Fibroblast of mammary gland (primary cell): Measurements from ENCODE around the gene GDPD5.
A peak's percentile ranks its signal among the peaks of the same experiment; 100 is the strongest.

Experiments used
- DNase-seq: peaks from one replicate; pipeline ENCODE4 v3.0.0-alpha.2; 2010; ENCODE audit warnings: low read depth
- H3K4me3 ChIP-seq: 2 replicates; pipeline ENCODE4 v1.5.1; 2011; ENCODE audit warnings: low read depth, mild to moderate bottlenecking, low read length, moderate library complexity; ENCODE audit not compliant: control insufficient read depth
- CTCF ChIP-seq: conservative IDR thresholded peaks from 2 replicates; pipeline ENCODE4 v1.5.1; 2011; ENCODE audit warnings: low read depth, low read length, inconsistent platforms; ENCODE audit not compliant: control insufficient read depth, insufficient read depth

Gene GDPD5

DNA sequence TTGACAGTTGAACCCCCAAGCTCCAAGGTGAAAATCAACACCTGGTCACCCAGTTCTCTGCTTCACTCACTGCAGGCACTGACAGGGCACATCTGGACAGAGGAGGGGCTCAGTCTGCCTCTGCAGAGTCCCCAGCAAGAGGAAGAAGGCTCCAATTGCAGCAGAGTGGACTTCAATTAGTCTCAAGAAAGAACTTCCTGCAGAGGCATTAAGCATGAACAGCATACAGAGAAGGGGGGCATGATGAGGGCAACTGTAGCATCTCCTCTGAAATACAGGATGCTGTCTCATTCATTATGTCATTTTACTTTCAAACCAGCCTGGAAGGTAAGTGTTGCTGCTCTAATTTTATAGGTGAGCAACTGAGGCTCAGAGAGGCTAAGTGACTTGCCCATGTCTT, 11.1 kb downstream of the GDPD5 start:
- DNase-seq: no peak
- no peak for TF ChIP-seq CTCF
- no peak overlapping the region for H3K4me3 ChIP-seq

GRCh38 chr11:75513250-75513649, 12.5 kb downstream of the GDPD5 start:
- TF ChIP-seq CTCF: no peak
- DNase-seq: peak; percentile 50
- no peak overlapping the region for H3K4me3 ChIP-seq

DNA sequence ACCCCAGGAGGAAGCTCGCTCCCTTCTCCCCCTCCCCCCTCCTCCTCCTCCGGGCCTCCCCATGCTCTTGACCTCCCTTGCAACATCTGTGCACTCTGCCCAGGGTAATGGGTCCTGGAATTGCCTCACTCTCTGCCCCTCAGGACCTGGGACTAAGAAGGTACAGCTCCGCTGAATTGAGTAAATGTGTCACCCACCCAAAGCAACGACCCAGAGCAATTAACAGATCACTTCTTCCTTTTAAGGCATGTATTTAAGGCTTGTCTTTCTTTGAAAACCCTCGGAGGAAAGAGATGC, 15.1 kb downstream of the GDPD5 start:
- no peak for TF ChIP-seq CTCF
- no peak for DNase-seq
- no peak overlapping the region for H3K4me3 ChIP-seq

DNA sequence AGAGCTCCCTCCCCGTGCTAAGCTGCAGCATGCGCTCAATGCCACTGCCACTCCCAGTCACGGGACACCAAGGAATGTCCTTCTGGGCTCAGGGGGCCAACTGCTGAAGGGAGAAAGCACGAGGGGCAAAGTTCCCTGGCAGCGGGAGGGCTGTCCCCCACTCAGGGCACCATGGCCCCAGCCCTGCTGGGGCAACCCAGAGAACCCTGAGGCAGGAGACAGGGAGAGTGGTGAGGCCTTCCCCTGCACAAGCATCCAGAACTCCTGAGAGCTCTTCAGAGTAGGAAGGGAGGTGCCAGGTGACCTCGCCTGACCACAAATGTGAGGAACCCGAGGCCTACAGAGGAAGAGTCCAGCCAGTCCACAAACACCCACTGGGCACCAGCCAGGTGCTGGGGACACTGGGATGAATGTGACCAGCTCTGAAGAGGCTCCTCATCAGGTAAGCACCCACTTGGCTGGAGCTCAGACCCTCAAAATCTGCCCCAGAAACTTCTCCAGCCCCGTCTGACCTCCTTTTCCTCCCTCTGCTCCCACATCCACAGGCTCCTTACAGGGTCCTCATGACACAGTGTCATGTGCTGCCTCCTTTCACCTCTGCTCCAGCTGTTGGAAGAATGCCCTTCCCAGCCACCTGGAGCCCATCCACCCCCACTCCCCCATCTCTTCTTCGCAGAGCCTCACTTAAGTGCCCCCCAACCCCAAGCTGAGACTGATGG, 15.6 kb downstream of the GDPD5 start:
- TF ChIP-seq CTCF: no peak
- H3K4me3 ChIP-seq: no peak overlapping the region
- no peak for DNase-seq

DNA sequence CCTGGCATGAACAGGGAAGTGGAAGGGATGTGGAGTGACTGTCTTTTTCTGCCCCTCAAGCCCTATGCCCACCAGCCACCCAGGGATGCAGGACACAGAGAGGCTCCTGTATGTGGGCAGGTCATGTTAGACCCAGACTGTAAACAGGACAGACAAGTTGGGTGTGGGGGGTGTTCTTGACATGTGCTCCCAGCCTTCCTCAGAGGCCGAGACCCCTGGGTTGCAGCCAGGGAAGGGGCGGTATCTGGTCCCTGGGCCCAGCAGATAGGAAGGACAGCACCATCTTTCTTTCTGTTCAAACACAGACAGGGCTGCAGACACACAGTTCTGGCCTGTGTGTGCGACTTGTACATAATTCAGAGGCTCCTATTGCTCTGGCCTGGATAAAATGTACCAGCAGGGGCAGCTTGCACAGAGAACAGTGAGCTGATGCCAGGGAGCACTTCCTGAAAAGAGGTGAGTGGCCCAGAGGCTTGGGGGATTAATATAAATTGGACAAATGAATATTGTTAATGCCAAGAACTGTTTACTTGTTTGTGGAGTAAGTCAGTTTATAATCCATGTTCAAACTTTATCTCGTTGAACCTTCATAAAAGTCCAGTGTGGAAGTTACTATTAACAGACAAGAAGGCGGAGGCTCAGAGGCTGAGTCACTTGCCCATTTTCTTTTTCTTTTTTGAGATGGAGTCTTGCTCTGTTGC, 16.6 kb downstream of the GDPD5 start:
- TF ChIP-seq CTCF: no peak
- H3K4me3 ChIP-seq: no peak overlapping the region
- DNase-seq: no peak

DNA sequence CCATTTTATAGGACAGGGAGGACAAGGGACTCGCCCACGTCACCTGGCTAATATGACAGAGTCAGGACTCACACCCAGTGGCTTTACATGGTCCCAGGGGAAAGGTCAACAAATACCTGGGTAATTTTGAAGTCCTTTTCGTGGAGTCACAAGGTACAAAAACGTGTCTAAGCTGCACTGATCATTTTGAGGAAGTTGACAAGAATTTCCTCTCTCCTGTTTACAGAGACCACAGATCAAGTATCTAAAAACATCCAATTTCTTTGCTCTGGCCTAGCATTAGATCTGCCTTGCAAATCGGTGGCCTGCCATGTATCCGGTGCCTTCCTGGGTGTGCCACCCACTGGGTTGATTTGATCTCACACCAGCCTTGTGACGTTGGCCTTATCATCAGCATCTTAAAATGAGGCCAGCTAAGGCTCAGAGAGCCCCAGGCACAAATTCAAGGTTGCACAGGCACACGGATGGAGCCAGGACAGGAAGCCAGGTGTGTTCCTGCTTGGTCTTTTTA, 17.6 kb downstream of the GDPD5 start:
- TF ChIP-seq CTCF: no peak
- H3K4me3 ChIP-seq: no peak overlapping the region
- no peak for DNase-seq
